ENCODE data around the gene MTCL3.
"Not testable (repeated sequence)": the region's sequence is repeated elsewhere in the genome, so short reads cannot be mapped to it uniquely, and the experiment has no call there.

MTCL3 gene

GRCh38 chr6:127434651-127435050 lies 84.5 kb downstream of the MTCL3 start:
- H3K9me3 ChIP-seq (ENCODE audit: control insufficient read depth, insufficient read depth, low read depth, low read length), result no peaks in the 10 kb centered on the region
- no peaks in the 10 kb centered on the region for H3K36me3 ChIP-seq (ENCODE audit: control insufficient read depth, insufficient read depth, low read length)
- in situ Hi-C loops (cut with HindIII; ENCODE audit: low pct_unique_long_range_greater_than_20kb, low sequenced_read_pairs), result no loop called here
- intact Hi-C loops (cut with micrococcal nuclease; ENCODE audit: unreplicated experiment), result no loop called here
- H3K4me3 ChIP-seq (ENCODE audit: low read depth in 2 of 2, low read length in 2 of 2), result no peak overlapping the region
- POLR2A ChIA-PET, result no interaction called here
- CTCF ChIA-PET, result no interaction called here
- DNase-seq (ENCODE audit: low read depth, low spot score), result no peak
- H3K4me1 ChIP-seq (ENCODE audit: control insufficient read depth, insufficient read depth, low read length), result no peaks in the 10 kb centered on the region
- ATAC-seq, result no peak
- no peak for TF ChIP-seq POLR2AphosphoS5 (IDR thresholded peaks at IDR 0.05; ENCODE audit: low read depth, low read length)
- TF ChIP-seq, protein P1, sequence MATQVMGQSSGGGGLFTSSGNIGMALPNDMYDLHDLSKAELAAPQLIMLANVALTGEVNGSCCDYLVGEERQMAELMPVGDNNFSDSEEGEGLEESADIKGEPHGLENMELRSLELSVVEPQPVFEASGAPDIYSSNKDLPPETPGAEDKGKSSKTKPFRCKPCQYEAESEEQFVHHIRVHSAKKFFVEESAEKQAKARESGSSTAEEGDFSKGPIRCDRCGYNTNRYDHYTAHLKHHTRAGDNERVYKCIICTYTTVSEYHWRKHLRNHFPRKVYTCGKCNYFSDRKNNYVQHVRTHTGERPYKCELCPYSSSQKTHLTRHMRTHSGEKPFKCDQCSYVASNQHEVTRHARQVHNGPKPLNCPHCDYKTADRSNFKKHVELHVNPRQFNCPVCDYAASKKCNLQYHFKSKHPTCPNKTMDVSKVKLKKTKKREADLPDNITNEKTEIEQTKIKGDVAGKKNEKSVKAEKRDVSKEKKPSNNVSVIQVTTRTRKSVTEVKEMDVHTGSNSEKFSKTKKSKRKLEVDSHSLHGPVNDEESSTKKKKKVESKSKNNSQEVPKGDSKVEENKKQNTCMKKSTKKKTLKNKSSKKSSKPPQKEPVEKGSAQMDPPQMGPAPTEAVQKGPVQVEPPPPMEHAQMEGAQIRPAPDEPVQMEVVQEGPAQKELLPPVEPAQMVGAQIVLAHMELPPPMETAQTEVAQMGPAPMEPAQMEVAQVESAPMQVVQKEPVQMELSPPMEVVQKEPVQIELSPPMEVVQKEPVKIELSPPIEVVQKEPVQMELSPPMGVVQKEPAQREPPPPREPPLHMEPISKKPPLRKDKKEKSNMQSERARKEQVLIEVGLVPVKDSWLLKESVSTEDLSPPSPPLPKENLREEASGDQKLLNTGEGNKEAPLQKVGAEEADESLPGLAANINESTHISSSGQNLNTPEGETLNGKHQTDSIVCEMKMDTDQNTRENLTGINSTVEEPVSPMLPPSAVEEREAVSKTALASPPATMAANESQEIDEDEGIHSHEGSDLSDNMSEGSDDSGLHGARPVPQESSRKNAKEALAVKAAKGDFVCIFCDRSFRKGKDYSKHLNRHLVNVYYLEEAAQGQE (IDR thresholded peaks at IDR 0.05; ENCODE audit: insufficient read depth in 1 of 2, low read depth in 2 of 2, low read length in 1 of 2), result no peak
- no peak for TF ChIP-seq TCF7L2 (IDR thresholded peaks at IDR 0.05; ENCODE audit: low read depth, low read length)
- TF ChIP-seq CTCF (IDR thresholded peaks at IDR 0.05), result no peak
- no peak for TF ChIP-seq SIN3A (IDR thresholded peaks at IDR 0.05; ENCODE audit: borderline replicate concordance, insufficient read depth, low read depth, low read length)
- BruUV-seq (replicated peaks), result no TSS peak
- no peak overlapping the region for H3K27ac ChIP-seq (ENCODE audit: low read length)
- no peaks in the 10 kb centered on the region for H3K27me3 ChIP-seq (ENCODE audit: control insufficient read depth, insufficient read depth, low read length)

GRCh38 chr6:127428562-127428961 lies 90.6 kb downstream of the MTCL3 start:
- H3K36me3 ChIP-seq (ENCODE audit: control insufficient read depth, insufficient read depth, low read length); BruUV-seq (replicated peaks); H3K27ac ChIP-seq (ENCODE audit: low read length); CTCF ChIA-PET; H3K9me3 ChIP-seq (ENCODE audit: control insufficient read depth, insufficient read depth, low read depth, low read length); in situ Hi-C loops (cut with HindIII; ENCODE audit: low pct_unique_long_range_greater_than_20kb, low sequenced_read_pairs); H3K4me3 ChIP-seq (ENCODE audit: low read depth in 2 of 2, low read length in 2 of 2); DNase-seq (ENCODE audit: low read depth, low spot score); intact Hi-C loops (cut with micrococcal nuclease; ENCODE audit: unreplicated experiment); H3K27me3 ChIP-seq (ENCODE audit: control insufficient read depth, insufficient read depth, low read length); ATAC-seq; POLR2A ChIA-PET; H3K4me1 ChIP-seq (ENCODE audit: control insufficient read depth, insufficient read depth, low read length): not testable (repeated sequence)

- no peak for ATAC-seq
- DNase-seq (ENCODE audit: low read depth, low spot score), result no peak
- Histone ChIP-seq H3K36me3 (ENCODE audit: control insufficient read depth, insufficient read depth, low read length) (no peaks in the 10 kb centered on the region), H3K4me1 (ENCODE audit: control insufficient read depth, insufficient read depth, low read length) (peaks cover 13% of the 10 kb centered on the region), H3K9me3 (ENCODE audit: control insufficient read depth, insufficient read depth, low read depth, low read length) (no peaks in the 10 kb centered on the region), H3K27ac (ENCODE audit: low read length) (peak overlapping the region; percentile 6; the same call in 1 of the 2 replicates), H3K27me3 (ENCODE audit: control insufficient read depth, insufficient read depth, low read length) (no peaks in the 10 kb centered on the region), H3K4me3 (ENCODE audit: low read depth in 2 of 2, low read length in 2 of 2) (no peak overlapping the region)
- TF ChIP-seq SIN3A (IDR thresholded peaks at IDR 0.05; ENCODE audit: borderline replicate concordance, insufficient read depth, low read depth, low read length), result no peak
- TF ChIP-seq TCF7L2 (IDR thresholded peaks at IDR 0.05; ENCODE audit: low read depth, low read length), result no peak
- no peak for TF ChIP-seq CTCF (IDR thresholded peaks at IDR 0.05)
- TF ChIP-seq, protein P1 (IDR thresholded peaks at IDR 0.05; ENCODE audit: insufficient read depth in 1 of 2, low read depth in 2 of 2, low read length in 1 of 2), result no peak
- no peak for TF ChIP-seq POLR2AphosphoS5 (IDR thresholded peaks at IDR 0.05; ENCODE audit: low read depth, low read length)
- ChIA-PET CTCF (no interaction called here), POLR2A (no interaction called here)
- no TSS peak for BruUV-seq (replicated peaks)
- in situ Hi-C loops (cut with HindIII; ENCODE audit: low pct_unique_long_range_greater_than_20kb, low sequenced_read_pairs) (no loop called here), intact Hi-C loops (cut with micrococcal nuclease; ENCODE audit: unreplicated experiment) (loop anchor here (5.0 kb wide), 1 partner anchor 82 kb away; the partner anchor contains the start of gene ECHDC1)
These were observed 95.2 kb downstream of the MTCL3 start for GRCh38 chr6:127423921-127424320.
